Stimulated activated naive CD4-positive, alpha-beta T cell (primary cell): ENCODE measurements around the gene KBTBD4.
"Not testable (repeated sequence)": the region's sequence is repeated elsewhere in the genome, so short reads cannot be mapped to it uniquely, and the experiment has no call there.

Experiments used
- DNase-seq, 6 experiments: peaks; one replicate each; lab custom pipeline; 2025; lab: John Stamatoyannopoulos, UW

The KBTBD4 gene

GRCh38 chr11:47558695-47559094, 20.1 kb downstream of the KBTBD4 start:
- no peak for DNase-seq

GRCh38 chr11:47557004-47557403, 21.8 kb downstream of the KBTBD4 start:
- not testable (repeated sequence) for DNase-seq

- no peak for DNase-seq
Observed at GRCh38 chr11:47553406-47553743, 25.4 kb downstream of the KBTBD4 start.

- peak; percentile 84 to 91 (median 88) for DNase-seq
Observed at GRCh38 chr11:47552566-47553405, 26.0 kb downstream of the KBTBD4 start, which contains the start of gene CELF1. Gene CELF1, minus strand, starts transcription at chr11:47553132. Its CDS starts 53,609 bp downstream, at chr11:47499523.

- no peak for DNase-seq
Observed at GRCh38 chr11:47552056-47552565, 26.7 kb downstream of the KBTBD4 start.

GRCh38 chr11:47551086-47551485, 27.7 kb downstream of the KBTBD4 start:
- DNase-seq: no peak

GRCh38 chr11:47550288-47551047, 28.3 kb downstream of the KBTBD4 start:
- DNase-seq: no peak

GRCh38 chr11:47546274-47546673, 32.5 kb downstream of the KBTBD4 start:
- DNase-seq: not testable (repeated sequence)

- DNase-seq: no peak
Observed at GRCh38 chr11:47545298-47545697, 33.5 kb downstream of the KBTBD4 start.

- no peak for DNase-seq
Observed at GRCh38 chr11:47541070-47541469, 37.7 kb downstream of the KBTBD4 start.

GRCh38 chr11:47539681-47540039, 39.1 kb downstream of the KBTBD4 start:
- no peak for DNase-seq

GRCh38 chr11:47538741-47539565, 39.8 kb downstream of the KBTBD4 start:
- no peak for DNase-seq

GRCh38 chr11:47536915-47537314, 41.9 kb downstream of the KBTBD4 start:
- no peak for DNase-seq

- no peak for DNase-seq
Observed at GRCh38 chr11:47534704-47535251, 44.0 kb downstream of the KBTBD4 start.

GRCh38 chr11:47533690-47534151, 45.0 kb downstream of the KBTBD4 start:
- DNase-seq: no peak

- no peak for DNase-seq
Observed at GRCh38 chr11:47532597-47533213, 46.1 kb downstream of the KBTBD4 start.

- no peak for DNase-seq
Observed at GRCh38 chr11:47531666-47532065, 47.1 kb downstream of the KBTBD4 start.

- DNase-seq: not testable (repeated sequence)
Observed at GRCh38 chr11:47530721-47531120, 48.0 kb downstream of the KBTBD4 start.

- DNase-seq: no peak
Observed at GRCh38 chr11:47529951-47530350, 48.8 kb downstream of the KBTBD4 start.

- no peak for DNase-seq
Observed at GRCh38 chr11:47527186-47527585, 51.6 kb downstream of the KBTBD4 start.

GRCh38 chr11:47526032-47526431, 52.7 kb downstream of the KBTBD4 start:
- not testable (repeated sequence) for DNase-seq
